Stimulated activated CD8-positive, alpha-beta memory T cell treated with anti-CD3 and anti-CD28 coated beads, Interleukin-7, amount 100 ng/mL, for 48 hours (primary cell): ENCODE data around the gene NDST4.

Experiments used
- DNase-seq, 2 donors: peaks; one replicate each; pipeline ENCODE4 v3.0.0-alpha.2; 2020; ENCODE audit warnings: low read depth in 1 of 2; ENCODE audit errors: extremely low read depth in 1 of 2

Gene NDST4

GRCh38 chr4:115113506-115114106 is at the start of gene NDST4:
Gene NDST4 (minus strand): TSS chr4:115113620. CDS start chr4:115077036, 36,584 bp downstream.
- no peak for DNase-seq

DNA sequence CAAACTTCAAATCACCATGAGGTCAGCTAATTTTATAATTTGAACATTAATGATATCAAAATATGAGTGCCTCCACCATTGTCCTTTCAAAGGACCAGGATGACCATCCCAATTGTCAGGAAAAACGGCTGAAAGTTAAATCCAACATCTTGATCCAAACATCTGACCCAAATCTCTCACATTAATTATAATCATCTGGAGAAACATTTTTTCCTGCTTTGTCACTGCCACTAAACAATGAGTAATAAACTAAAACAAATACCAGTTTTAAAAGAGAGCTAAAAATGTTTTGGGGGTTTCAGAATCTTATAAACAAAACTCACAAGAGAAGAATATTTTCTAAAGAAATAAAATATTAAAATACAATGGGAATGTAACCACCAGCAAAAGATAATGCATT is 45.7 kb upstream of the NDST4 start:
- DNase-seq = no peak

GRCh38 chr4:115158296-115158695 is 44.9 kb upstream of the NDST4 start:
- no peak for DNase-seq

GRCh38 chr4:115154826-115155225 is 41.4 kb upstream of the NDST4 start:
- DNase-seq = no peak

DNA sequence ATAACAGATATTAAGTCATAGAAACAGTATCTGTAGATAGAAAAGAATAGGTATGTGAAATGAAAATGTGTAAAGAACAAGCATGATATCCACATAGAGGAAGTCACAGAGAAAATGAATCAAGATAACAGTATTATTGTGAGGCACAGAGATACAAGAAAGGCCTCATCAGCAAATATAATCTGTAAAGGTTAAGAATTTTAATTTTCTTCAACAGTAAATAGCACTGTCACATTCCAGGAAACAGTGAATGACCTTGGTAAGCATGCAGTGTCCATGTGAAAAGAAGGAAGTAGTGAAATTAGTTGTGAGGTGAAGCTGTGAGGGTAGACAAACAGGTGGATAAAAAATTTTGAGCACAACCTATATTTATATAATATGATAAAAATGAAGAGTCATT is 39.5 kb upstream of the NDST4 start:
- no peak for DNase-seq

DNA sequence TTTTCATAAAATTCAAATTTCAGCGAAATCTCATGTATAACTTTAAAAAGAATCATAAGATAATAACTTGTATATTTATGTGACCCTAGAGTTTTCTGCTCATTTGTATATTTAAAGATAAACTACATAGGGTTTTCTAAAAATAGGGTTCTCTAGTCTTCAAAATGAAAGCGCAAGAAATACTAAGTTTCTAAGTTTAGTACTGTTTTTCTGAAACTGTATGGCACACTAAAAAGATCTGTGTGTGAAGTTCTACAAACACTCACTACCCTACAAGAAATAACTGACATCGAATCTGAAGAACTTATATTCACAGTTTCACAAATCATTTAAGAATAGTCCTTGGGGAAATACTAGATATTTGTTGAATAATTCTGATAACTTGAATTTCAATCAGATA is 38.7 kb upstream of the NDST4 start:
- DNase-seq = no peak

DNA sequence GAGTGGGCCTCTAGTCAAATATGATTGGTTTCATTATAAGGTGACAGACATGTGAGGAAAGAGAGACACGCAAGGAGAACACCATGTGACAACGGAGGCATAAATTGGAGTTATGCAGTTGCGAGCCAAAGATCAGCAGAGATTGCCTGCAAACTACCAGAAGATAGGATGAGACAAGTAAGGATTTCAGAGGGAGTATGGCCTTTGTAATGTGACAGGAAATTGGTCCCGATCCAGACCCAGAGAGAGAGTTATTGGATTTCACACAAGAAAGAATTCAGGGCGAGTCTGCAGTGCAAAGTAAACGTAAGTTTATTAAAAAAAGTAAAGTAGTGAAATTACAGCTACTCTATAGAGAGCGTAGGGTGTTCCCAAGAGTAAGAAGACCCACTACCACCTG is 35.7 kb upstream of the NDST4 start:
- no peak for DNase-seq

GRCh38 chr4:115145393-115146160 is 32.2 kb upstream of the NDST4 start:
- no peak for DNase-seq

- no peak for DNase-seq
Measured at GRCh38 chr4:115128037-115128436, 14.6 kb upstream of the NDST4 start.

GRCh38 chr4:115126491-115126890 is 13.1 kb upstream of the NDST4 start:
- no peak for DNase-seq

- DNase-seq = no peak
Measured at GRCh38 chr4:115121351-115122043, 8.1 kb upstream of the NDST4 start.

GRCh38 chr4:115119804-115120352 is 6.5 kb upstream of the NDST4 start:
- no peak for DNase-seq

- DNase-seq = no peak
Measured at GRCh38 chr4:115117651-115118050, 4.2 kb upstream of the NDST4 start.

- no peak for DNase-seq
Measured at GRCh38 chr4:115110191-115111181, 2.9 kb downstream of the NDST4 start.

DNA sequence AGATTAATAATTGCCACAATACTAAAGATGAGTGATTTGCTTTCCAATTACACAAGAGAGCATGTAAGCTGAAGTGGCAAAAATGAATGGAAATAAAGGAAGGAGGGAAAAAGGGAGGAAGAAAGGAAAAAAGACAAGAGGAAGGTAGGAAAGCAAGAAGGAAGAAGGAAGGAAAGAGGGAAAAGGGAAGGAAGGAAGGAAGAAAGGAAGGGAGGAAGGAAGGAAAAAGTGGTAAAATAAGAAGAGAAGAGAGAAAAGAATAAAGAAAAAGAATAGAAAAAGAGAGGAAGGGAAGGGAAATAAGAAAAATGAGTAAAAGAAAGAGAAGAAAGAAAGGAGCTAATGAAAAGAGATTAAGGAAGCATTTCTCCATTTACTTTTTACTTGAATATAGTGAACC is 4.6 kb downstream of the NDST4 start:
- no peak for DNase-seq

DNA sequence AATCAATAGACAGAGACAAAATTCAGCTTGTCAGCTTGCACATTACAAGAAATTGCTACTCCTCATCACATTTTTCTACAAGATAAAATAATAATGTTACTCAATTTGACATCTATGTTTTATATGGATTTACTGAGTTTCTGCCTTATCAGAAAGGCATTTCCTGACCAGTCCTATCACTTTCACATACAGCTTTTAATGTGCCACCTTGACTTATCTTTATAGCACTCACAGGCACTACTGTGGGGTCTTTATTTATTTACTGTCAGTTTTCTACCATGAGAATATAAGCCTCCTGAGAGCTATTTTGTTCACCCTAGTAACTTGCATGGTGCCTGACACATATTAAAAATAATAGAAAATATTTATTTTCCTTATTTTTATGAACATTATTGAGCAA is 6.0 kb downstream of the NDST4 start:
- DNase-seq = no peak

DNA sequence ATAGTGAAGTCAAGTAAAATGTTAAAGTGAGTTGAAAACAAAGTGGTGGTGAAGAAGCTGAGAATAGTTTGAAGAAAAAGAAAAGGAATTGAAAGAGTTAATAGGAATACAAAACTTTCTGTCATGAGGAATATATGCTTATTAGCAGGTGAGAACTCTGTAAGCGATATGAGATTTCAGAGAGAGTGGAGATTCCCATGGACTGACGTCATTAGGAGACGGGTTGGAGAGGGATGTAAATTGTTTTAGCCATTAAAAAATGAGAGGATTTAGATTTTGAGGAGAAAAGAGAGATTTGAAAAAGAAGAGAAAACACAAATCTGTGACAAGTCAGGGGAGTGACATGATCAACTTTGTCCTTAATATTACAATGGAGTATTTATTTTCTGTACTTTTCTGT is 11.7 kb downstream of the NDST4 start:
- DNase-seq = no peak

DNA sequence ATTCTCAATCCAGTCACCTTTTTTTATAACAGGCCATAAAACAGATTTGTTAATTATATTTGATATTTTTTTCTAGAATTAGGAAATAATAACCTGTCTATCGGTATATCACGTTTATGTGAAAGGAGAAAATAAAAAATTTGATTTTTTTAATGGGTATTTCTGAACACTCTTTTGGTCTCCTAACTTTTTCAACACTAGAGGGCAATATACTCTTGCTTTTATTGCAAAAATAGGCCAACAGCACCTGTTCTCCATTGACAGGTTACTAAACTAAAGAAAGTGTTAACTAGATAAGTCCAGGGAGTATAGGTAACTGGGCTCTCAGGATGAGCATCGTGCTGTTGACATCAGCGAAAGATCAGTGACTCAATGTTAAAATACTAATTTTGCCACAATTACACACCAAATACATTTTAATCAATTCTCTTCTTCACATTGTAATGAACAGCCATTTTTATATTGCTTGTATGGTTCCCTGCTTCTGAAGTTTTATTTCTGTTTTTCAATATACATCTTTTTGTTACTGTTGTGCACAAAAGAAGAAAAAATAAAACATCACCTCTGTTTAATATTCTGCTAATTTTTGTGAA is 22.8 kb downstream of the NDST4 start:
- DNase-seq = no peak

- no peak for DNase-seq
Measured at GRCh38 chr4:115082633-115083032, 30.8 kb downstream of the NDST4 start.

GRCh38 chr4:115076691-115077090 is 36.7 kb downstream of the NDST4 start:
- DNase-seq = no peak
